Tibial nerve (tissue), 4 donors: Measurements from ENCODE around the gene OR2B2.

ENCODE experiments used
- CTCF ChIP-seq, 5 experiments: fragments of 200-600 bp in 3 of 5; fragments of 450-650 bp in 2 of 5; sonication (generic) in 3 of 5; IDR thresholded peaks; one replicate each; pipeline ENCODE4 v1.5.1; 2016 to 2019; ENCODE audit warnings: antibody characterized with exemption in 5 of 5, mild to moderate bottlenecking in 3 of 5, moderate library complexity in 2 of 5
- EP300 ChIP-seq, 2 donors: sonication (generic); formaldehyde crosslinking; IDR thresholded peaks; one replicate each; pipeline ENCODE4 v1.6.1; 2017; ENCODE audit warnings: antibody characterized with exemption in 2 of 2, mild to moderate bottlenecking in 1 of 2
- POLR2A ChIP-seq, 2 donors: fragments of 450-650 bp; IDR thresholded peaks; one replicate each; pipeline ENCODE4 v1.6.1; 2017; ENCODE audit warnings: antibody characterized with exemption in 2 of 2, mild to moderate bottlenecking in 2 of 2, moderate library complexity in 2 of 2

GRCh38 chr6:27931209-27931608, 19.0 kb upstream of the OR2B2 start:
- TF ChIP-seq CTCF (IDR thresholded peaks at IDR 0.05) (no peak), POLR2A (IDR thresholded peaks at IDR 0.05) (no peak), EP300 (IDR thresholded peaks at IDR 0.05) (no peak)
